Right ventricle myocardium superior (tissue), 1 donor: ENCODE results near the gene CDK14. TPM values are rescaled to one million over a fixed set of nuclear protein-coding genes. Genes with fewer than 3 reads are reported as not detected.
"Not testable (repeated sequence)": the region's sequence is repeated elsewhere in the genome, so short reads cannot be mapped to it uniquely, and the experiment has no call there.

Experiments used
- ATAC-seq: fragments of 200-7000 bp; cut with Tn5 transposase; one replicate; pipeline ENCODE4 v1.9.1; 2020; ENCODE audit warnings: mild to moderate bottlenecking; ENCODE audit not compliant: poor library complexity
- DNase-seq: peaks from one replicate; pipeline ENCODE4 v3.0.0-alpha.2; 2020
- intact Hi-C: fragments of 100-400 bp; cut with DNase I; formaldehyde crosslinking; loops from one replicate; pipeline ENCODE4 v1.11.2; 2022
- total RNA-seq: library from RNA; stranded (reverse); fragmentation: NEBNext Ultra II Directional; extraction: Animal tissue kit (Norgen Biotek cat#: 25700); gene quantifications from one replicate; pipeline ENCODE4 v1.2.1, GENCODE V29; 2021
- donor health status: DM: no; HTN: yes; CAD: no; lungs with severe emphysema.

Gene CDK14
- total RNA-seq, 1 donor from 2014 or later = 24.2 TPM

DNA sequence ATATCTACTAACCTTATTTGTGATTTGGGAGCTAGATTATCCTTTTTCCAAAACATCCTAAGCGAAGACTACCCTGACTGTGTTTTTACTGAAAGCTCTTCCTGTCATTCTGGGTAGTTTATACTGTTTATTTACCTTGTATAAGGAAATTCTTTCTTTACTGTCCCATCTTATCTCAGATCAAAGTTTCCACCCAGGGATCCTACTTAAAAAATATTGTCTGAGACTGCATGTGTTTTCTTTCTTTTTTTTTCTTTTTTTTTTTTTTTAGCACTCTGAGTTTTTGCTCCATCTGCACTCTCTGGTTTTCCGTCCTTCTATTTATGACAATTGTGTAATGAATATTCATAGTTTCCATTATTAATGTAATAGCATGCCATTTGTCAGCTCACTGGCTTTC is 26.5 kb downstream of the CDK14 start:
- no peak for ATAC-seq
- no peak for DNase-seq
- intact Hi-C loops = loop anchor here (10.0 kb wide), 1 partner anchor 168 kb away; no protein-coding TSS in a partner anchor

GRCh38 chr7:90624225-90624911 is 28.2 kb downstream of the CDK14 start:
- ATAC-seq (peak; percentile 20), DNase-seq (no peak)
- intact Hi-C loops = loop anchor here (10.0 kb wide), 1 partner anchor 170 kb away; no protein-coding TSS in a partner anchor

GRCh38 chr7:90625051-90625450 is 28.9 kb downstream of the CDK14 start:
- DNase-seq = no peak

DNA sequence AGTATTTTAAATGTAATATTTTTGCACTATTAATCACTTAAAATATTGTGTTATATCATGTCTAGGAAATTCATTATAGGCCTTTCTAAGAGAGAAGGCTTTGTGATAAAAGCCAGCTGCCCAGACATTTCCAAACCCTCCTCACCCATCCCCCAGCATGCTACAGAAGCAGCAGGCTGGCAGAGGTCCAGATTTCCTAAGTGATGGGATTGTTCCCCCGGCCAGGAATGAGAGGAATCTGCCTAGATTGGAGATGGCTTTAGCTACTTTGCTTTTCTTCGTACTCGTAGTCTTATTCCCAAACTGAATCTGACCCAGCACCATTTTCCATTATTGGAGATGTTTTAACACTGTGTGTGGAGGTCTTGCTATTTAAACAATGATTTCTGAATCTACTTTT is 29.4 kb downstream of the CDK14 start:
- no peak for DNase-seq
- no peak for ATAC-seq
- intact Hi-C loops = loop anchor here (5.0 to 10.0 kb wide), 2 partner anchors 73 to 171 kb away; no protein-coding TSS in a partner anchor

More at GRCh38 chr7:90625051-90625450, 28.9 kb downstream of the CDK14 start:
- no peak for ATAC-seq
- intact Hi-C loops = loop anchor here (5.0 to 10.0 kb wide), 2 partner anchors 73 to 170 kb away; no protein-coding TSS in a partner anchor

DNA sequence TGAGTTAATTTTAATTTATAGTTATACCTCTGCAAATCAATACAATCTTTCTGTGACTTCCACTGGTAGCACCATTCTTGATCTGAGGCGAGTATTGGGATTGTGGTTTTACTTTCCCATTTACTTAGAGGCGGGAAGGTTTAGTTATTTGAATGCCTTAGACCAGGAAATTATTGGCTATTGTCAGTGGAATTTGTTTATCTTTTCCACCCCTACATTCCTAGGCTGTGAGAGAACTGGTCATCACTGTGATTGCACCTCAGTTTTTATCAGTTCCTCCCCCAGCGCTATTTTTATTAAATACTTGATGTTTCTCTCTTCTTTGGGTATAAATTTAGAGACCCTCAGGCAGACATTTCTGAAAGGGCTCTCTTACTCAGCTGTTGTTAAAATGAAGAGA is 29.9 kb downstream of the CDK14 start:
- DNase-seq (no peak), ATAC-seq (no peak)
- intact Hi-C loops = loop anchor here (5.0 to 10.0 kb wide), 2 partner anchors 74 to 171 kb away; no protein-coding TSS in a partner anchor

DNA sequence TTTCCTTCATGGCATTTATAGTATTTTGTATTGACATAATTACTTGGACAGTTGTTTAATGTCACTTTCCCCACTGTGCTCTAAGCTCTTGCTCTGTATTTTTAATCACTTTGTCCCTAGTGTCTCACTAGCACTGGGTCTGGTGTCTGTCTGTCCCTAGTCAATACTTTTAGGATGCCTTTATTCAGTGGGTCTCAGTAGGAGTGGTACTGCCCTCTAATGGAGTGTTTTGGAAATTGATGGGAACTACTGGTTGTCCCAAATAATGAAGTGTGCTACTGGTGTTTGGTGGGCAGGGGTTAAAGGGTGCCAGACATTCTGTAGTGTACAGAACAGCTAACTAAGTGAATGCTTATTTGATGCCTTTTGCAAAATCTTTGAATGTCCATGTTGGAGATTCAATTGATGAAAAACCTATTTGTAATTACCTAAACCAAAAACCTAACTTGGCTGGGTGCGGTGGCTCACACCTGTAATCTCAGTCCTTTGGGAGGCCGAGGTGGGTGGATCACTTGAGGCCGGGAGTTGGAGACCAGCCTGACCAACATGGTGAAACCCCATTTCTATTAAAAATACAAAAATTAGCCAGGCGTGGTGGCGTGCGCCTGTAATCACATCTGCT is 33.3 kb downstream of the CDK14 start:
- peak; percentile 84 for ATAC-seq
- intact Hi-C loops = loop anchor here (5.0 to 10.0 kb wide), 2 partner anchors 77 to 175 kb away; no protein-coding TSS in a partner anchor
- DNase-seq = no peak

DNA sequence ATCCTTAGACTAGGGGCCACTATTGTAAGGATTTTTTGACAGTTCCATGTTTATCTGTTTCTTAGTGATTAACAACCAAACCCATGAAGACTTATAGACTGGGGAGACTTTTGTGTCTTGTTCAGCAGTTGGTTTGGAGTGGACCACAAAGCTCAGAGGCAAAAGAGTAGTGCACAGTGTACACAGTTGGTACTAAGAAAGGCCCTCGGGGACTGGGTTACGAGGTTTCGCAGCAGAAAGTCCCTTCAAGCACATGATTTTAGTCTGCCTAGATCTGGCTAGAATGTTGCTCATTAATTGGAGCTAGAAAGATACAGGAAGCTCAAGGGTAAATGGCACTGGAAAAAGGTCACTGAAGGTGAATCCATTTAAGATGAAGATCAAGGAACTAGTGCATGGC is 35.4 kb downstream of the CDK14 start:
- intact Hi-C loops = no loop called here
- DNase-seq = no peak
- ATAC-seq = no peak

- intact Hi-C loops, ATAC-seq, DNase-seq: not testable (repeated sequence)
These were observed 43.6 kb downstream of the CDK14 start for GRCh38 chr7:90639683-90640082.

- ATAC-seq = no peak
- no peak for DNase-seq
- intact Hi-C loops = no loop called here
These were observed 46.9 kb downstream of the CDK14 start for GRCh38 chr7:90642978-90643377.

- no peak for DNase-seq
- intact Hi-C loops = no loop called here
- no peak for ATAC-seq
These were observed 49.7 kb downstream of the CDK14 start for GRCh38 chr7:90645784-90646183.

DNA sequence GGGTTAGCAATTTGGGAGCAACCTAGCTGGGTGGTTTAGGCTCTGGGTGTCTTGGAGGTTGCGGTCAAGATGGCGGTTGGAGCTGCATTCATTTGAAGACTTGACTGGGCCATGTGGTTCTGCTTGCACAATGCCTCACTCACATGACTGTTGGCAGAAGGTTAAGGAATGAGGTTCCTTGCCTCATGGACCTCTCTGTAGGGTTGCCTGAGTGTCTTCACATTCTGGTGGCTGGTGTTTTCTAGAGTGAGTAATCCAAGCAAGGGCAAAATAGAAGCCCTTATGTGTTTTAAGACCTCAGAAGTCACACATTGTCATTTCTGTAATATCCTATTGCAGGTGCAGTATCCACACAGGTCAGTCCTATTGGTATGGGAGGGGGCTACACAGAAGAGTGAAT is 52.0 kb downstream of the CDK14 start:
- intact Hi-C loops = no loop called here
- DNase-seq = no peak
- ATAC-seq = no peak

GRCh38 chr7:90648834-90649233 is 52.7 kb downstream of the CDK14 start:
- ATAC-seq (no peak), DNase-seq (no peak)
- intact Hi-C loops = no loop called here

DNA sequence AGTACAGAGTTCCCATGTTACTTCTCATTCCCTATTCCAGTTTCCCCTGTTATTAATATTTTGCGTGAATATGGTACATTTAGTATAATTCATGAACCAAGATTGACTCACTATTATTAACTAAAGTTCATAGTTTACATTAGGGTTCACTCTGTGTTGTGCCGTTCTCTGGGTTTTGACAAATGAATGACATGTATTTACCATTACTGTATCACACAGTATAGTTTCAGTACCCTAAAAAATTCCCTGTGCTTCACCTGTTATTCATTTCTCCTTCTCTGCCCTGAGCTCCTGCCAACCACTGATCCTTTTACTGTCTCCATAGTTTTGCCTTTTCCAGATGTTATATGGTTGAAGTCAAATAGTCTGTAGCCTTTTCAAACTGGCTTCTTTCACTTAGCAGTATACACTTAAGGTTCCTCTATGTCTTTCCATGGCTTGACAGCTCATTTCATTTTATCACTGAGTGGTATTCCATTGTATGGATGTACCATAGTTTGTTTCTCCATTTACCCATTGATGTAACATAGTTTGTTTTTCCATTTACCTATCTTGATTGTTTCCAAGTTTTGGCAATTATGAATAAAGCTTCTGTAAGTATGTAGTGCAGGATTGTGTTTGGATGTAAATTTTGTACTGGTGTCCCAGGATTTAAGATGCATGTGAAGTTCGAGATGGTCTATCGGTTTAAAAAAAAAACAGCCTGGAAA is 58.8 kb downstream of the CDK14 start:
- no peak for DNase-seq
- no peak for ATAC-seq
- intact Hi-C loops = no loop called here

- intact Hi-C loops = no loop called here
- DNase-seq (no peak), ATAC-seq (no peak)
These were observed 59.4 kb downstream of the CDK14 start for GRCh38 chr7:90655566-90655965.

DNA sequence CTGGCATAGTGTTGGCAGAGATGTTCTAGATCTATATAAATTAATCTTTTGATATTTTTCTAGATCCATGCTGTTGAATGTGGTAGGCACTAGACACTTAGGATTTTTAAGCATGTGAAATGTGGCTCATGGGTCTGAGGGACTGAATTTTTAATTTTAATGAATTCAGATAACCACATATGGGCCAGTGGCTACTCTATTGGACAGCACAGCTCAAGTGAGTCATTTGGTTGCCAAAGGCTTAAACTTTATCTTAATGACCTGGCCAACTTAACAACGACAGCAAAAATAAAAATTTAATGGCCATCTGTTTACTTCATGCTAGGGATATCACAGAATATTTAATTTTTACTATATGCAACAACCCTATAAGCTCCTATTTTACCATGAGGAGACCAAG is 61.4 kb downstream of the CDK14 start:
- intact Hi-C loops = no loop called here
- DNase-seq = no peak
- ATAC-seq = no peak

DNA sequence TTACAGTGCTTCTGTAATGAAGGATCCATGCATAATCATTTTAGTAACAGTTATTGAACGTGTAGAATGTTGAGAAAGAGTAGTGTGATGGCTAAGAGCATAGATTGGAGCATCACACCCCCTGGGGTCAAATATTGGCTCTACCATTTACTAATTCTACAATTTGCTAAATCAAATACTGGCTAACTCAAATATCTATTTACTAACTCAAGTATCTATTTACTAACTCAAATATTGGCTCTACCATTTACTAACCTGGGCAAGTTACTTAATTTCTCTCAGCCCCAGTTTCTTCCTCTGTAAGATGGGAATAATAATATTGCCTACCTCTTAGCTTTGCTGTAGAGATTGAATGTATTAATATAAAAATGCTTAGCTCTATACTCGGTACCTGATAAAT is 64.0 kb downstream of the CDK14 start:
- no peak for ATAC-seq
- intact Hi-C loops = no loop called here
- no peak for DNase-seq

DNA sequence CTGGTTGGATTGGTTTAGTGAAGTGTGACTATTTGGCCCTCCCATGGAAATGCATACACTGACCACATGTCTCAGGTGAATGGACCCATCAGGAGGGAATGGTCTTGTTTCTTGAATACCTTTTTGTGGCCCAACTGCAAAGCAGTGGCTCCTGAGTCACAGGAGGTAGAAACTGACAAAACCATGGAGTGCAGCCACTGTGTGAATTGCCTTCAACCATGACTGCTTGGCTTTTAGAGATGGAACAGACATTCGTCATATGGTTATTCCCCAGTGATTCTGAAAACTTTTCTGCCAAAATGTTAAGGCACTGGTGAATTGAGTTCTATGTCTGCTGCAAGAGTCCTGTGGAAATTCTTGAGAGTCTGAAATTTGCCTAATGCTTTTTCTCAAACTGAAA is 64.7 kb downstream of the CDK14 start:
- DNase-seq (no peak), ATAC-seq (peak; percentile 52)
- intact Hi-C loops = no loop called here

DNA sequence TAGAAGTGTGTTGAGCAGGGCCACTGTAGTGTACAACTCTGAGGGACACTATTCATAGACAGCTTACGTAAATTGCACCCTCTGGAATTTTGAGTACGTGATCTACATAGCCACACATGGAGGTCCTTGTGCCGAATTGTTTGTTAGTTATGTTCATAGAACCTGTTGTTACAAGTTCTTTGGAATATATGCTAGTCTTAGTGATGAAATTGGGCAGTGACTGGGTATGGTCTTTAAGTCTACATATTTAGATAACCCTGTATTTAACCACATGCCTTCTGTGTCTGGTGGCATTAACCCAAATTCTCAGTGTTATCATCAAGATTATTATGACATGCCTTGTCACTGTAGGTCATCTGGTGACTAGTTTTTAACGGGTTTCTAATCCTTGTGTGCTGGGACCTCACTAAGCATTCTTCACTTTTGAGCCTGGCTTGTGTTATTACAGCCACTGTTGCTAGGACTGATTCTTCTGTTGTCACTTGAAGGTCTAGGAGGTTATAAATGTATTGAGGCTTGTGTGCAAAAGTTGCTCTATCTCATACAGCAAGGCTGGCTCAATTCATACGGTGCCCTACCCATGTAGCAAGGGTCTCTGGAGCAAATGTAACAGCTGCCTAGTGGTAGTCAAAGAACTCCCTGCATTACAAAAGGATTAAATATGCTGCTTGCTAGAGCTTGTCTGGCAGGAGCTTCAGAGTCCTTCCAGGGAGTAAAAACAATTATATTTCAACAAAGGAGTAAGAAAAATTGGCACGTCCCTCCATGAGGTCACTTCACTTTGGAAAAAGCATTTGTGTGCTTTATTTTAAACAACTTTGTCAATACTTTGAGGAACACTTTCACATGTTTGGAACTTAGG is 65.4 kb downstream of the CDK14 start:
- no peak for DNase-seq
- intact Hi-C loops = no loop called here
- peak; percentile 90 for ATAC-seq

DNA sequence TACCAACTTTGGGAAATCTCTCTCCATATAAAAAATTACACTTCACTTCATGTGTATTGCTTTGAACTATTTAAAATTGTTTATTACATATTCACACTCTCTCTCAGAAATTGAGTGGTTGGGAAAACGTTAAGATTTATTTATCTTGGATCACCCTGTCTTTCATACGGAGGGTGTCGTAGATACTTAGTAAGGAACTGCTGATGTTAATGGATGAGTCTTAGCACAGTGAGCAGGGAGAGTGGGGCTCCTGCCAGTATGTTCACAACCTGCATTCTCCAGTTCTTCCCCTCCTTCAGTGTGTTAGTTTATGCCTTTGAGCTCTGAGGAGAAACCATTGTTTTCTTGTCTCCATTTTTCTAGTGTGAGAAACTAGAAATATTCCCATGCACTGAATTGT is 67.1 kb downstream of the CDK14 start:
- ATAC-seq = no peak
- DNase-seq = no peak
- intact Hi-C loops = no loop called here
